ENCODE results near the gene ETS2. TPM values are rescaled to one million over a fixed set of nuclear protein-coding genes. Genes with fewer than 3 reads are reported as not detected.

The ETS2 gene
- total RNA-seq, 4 donors from 2014 or later: 154 to 644 (median 289) TPM

- 68 to 78% methylated on average over 12 of the region's 12 CpGs for WGBS, 2 donors
- intact Hi-C loops (cut with DNase I; ENCODE audit: low total_unique reads): loop anchor here (5.0 to 10.0 kb wide), 2 partner anchors 46 to 331 kb away; no protein-coding TSS in a partner anchor
- no peak overlapping the region for H3K4me3 ChIP-seq (ENCODE audit: low read depth, poor library complexity, severe bottlenecking)
- no peak for DNase-seq (ENCODE audit: low spot score in 2 of 2)
- TF ChIP-seq CTCF (IDR thresholded peaks at IDR 0.05): no peak
- no peak for TF ChIP-seq POLR2A (IDR thresholded peaks at IDR 0.05)
Measured at GRCh38 chr21:38800924-38801744, 4.6 kb upstream of the ETS2 start.

GRCh38 chr21:38802050-38803026 lies 3.4 kb upstream of the ETS2 start:
- peak in 1 of 2 donors; percentile 86 for DNase-seq (ENCODE audit: low spot score in 2 of 2)
- H3K4me3 ChIP-seq (ENCODE audit: low read depth, poor library complexity, severe bottlenecking): no peak overlapping the region
- TF ChIP-seq CTCF (IDR thresholded peaks at IDR 0.05) (no peak), POLR2A (IDR thresholded peaks at IDR 0.05) (no peak)
- WGBS, 2 donors: 84 to 85% methylated on average over 16 of the region's 16 CpGs
- intact Hi-C loops (cut with DNase I; ENCODE audit: low total_unique reads): loop anchor here (5.0 to 10.0 kb wide), 2 partner anchors 48 to 330 kb away; no protein-coding TSS in a partner anchor

GRCh38 chr21:38803075-38803660 lies 2.6 kb upstream of the ETS2 start:
- no peak for DNase-seq (ENCODE audit: low spot score in 2 of 2)
- WGBS, 2 donors: 60 to 73% methylated on average over 7 of the region's 7 CpGs
- TF ChIP-seq POLR2A (IDR thresholded peaks at IDR 0.05) (no peak), CTCF (IDR thresholded peaks at IDR 0.05) (no peak)
- no peak overlapping the region for H3K4me3 ChIP-seq (ENCODE audit: low read depth, poor library complexity, severe bottlenecking)
- intact Hi-C loops (cut with DNase I; ENCODE audit: low total_unique reads): loop anchor here (5.0 to 10.0 kb wide), 2 partner anchors 48 to 329 kb away; no protein-coding TSS in a partner anchor

- intact Hi-C loops (cut with DNase I; ENCODE audit: low total_unique reads): loop anchor here (5.0 to 10.0 kb wide), 2 partner anchors 49 to 328 kb away; no protein-coding TSS in a partner anchor
- 61 to 75% methylated on average over 13 of the region's 13 CpGs for WGBS, 2 donors
- TF ChIP-seq CTCF (IDR thresholded peaks at IDR 0.05) (no peak), POLR2A (IDR thresholded peaks at IDR 0.05) (no peak)
- peak in 1 of 2 donors; percentile 87 for DNase-seq (ENCODE audit: low spot score in 2 of 2)
- H3K4me3 ChIP-seq (ENCODE audit: low read depth, poor library complexity, severe bottlenecking): no peak overlapping the region
Measured at GRCh38 chr21:38804030-38804788, 1.5 kb upstream of the ETS2 start.

All from lower leg skin (tissue), 4 donors.